Fibroblast of pulmonary artery (primary cell): ENCODE data around the gene CRIP1.

Experiments used
- DNase-seq: peaks from one replicate; pipeline ENCODE4 v3.0.0-alpha.2; 2010; ENCODE audit warnings: low read depth
- H3K4me3 ChIP-seq: replicated peaks from 2 replicates; pipeline ENCODE4 v1.5.1; 2011; ENCODE audit warnings: low read depth, mild to moderate bottlenecking, control low read depth, low read length, moderate library complexity
- CTCF ChIP-seq: IDR thresholded peaks from 2 replicates; pipeline ENCODE4 v1.5.1; 2011; ENCODE audit warnings: mild to moderate bottlenecking, control low read depth, low read length, inconsistent platforms; ENCODE audit errors: missing control alignments

The CRIP1 gene

GRCh38 chr14:105497671-105498429 is 11.2 kb downstream of the CRIP1 start:
- no peak for DNase-seq

GRCh38 chr14:105498430-105499255 is 12.0 kb downstream of the CRIP1 start:
- DNase-seq = no peak
- H3K4me3 ChIP-seq = no peak overlapping the region
- TF ChIP-seq CTCF = no peak

More at GRCh38 chr14:105497671-105498429, 11.2 kb downstream of the CRIP1 start:
- TF ChIP-seq CTCF = no peak
- no peak overlapping the region for H3K4me3 ChIP-seq

- TF ChIP-seq CTCF = no peak
- no peak overlapping the region for H3K4me3 ChIP-seq
- DNase-seq = no peak
Measured at GRCh38 chr14:105499256-105500035, 12.8 kb downstream of the CRIP1 start.

- no peak for DNase-seq
- no peak for TF ChIP-seq CTCF
- no peak overlapping the region for H3K4me3 ChIP-seq
Measured at GRCh38 chr14:105500036-105500725, 13.5 kb downstream of the CRIP1 start.

GRCh38 chr14:105500726-105501101 is 14.0 kb downstream of the CRIP1 start:
- no peak overlapping the region for H3K4me3 ChIP-seq
- no peak for TF ChIP-seq CTCF
- no peak for DNase-seq

- DNase-seq = no peak
- no peak for TF ChIP-seq CTCF
- H3K4me3 ChIP-seq = no peak overlapping the region
Measured at GRCh38 chr14:105501504-105502291, 15.0 kb downstream of the CRIP1 start.
